K562 (cell line): ENCODE measurements around the gene TUBA3C.

Experiments used
- ARID4B ChIP-seq: sonication (generic); formaldehyde crosslinking; IDR thresholded peaks from 2 replicates; pipeline ENCODE4 v1.8.0; 2022; ENCODE audit warnings: mild to moderate bottlenecking, missing genetic modification reagents
- CTCF ChIP-seq, 3 experiments: IDR thresholded peaks in 2 of 3; conservative IDR thresholded peaks in 1 of 3; 2 replicates each; pipeline ENCODE4 v1.5.1; 2011 to 2012; ENCODE audit warnings: low read length in 3 of 3, mild to moderate bottlenecking in 3 of 3, control low read depth in 2 of 3, improper control_type of control experiment in 1 of 3, inconsistent platforms in 1 of 3, low read depth in 1 of 3, mixed read lengths in 1 of 3, moderate library complexity in 1 of 3; ENCODE audit not compliant: insufficient read depth in 2 of 3
- FUS ChIP-seq: fragments of 200-400 bp; formaldehyde crosslinking; optimal IDR thresholded peaks from 2 replicates; pipeline ENCODE3; 2017; ENCODE audit warnings: low read depth, low read length
- MLLT1 ChIP-seq, 2 experiments: fragments of 450-650 bp; IDR thresholded peaks; 2 replicates each; pipeline ENCODE4 v1.6.1; 2016
- POLR2A ChIP-seq: fragments of 450-650 bp; conservative IDR thresholded peaks from 2 replicates; pipeline ENCODE4 v1.6.1; 2016
- RAD21 ChIP-seq, 2 experiments: fragments of 250-450 bp in 1 of 2; fragments of 450-650 bp in 1 of 2; sonication (Bioruptor Pico) in 1 of 2; formaldehyde crosslinking in 1 of 2; IDR thresholded peaks in 1 of 2; conservative IDR thresholded peaks in 1 of 2; 2 replicates each; pipeline versions ENCODE4 v1.4.0 to v1.8.0; 2020 to 2022; ENCODE audit warnings: mild to moderate bottlenecking in 2 of 2, moderate library complexity in 1 of 2
- RBM14 ChIP-seq: fragments of 200-400 bp; formaldehyde crosslinking; IDR thresholded peaks from 2 replicates; pipeline ENCODE4 v1.6.1; 2018; ENCODE audit warnings: low read depth, mild to moderate bottlenecking, low read length, moderate library complexity, borderline replicate concordance; ENCODE audit not compliant: insufficient read depth
- SP1 ChIP-seq: sonication (generic); formaldehyde crosslinking; IDR thresholded peaks from 2 replicates; pipeline ENCODE4 v1.8.1; 2022; ENCODE audit warnings: mild to moderate bottlenecking, missing genetic modification reagents
- SRSF3 ChIP-seq: fragments of 200-400 bp; formaldehyde crosslinking; IDR thresholded peaks from 2 replicates; pipeline ENCODE4 v1.6.1; 2016; ENCODE audit warnings: mild to moderate bottlenecking, low read length, moderate library complexity; ENCODE audit not compliant: insufficient read depth
- ZC3H11A ChIP-seq: IDR thresholded peaks from 2 replicates; pipeline ENCODE4 v1.6.1; 2012; ENCODE audit warnings: low read depth, low read length, improper control_type of control experiment
- ZC3H4 ChIP-seq: sonication (generic); formaldehyde crosslinking; IDR thresholded peaks from 2 replicates; pipeline ENCODE4 v1.9.0; 2021; ENCODE audit warnings: missing genetic modification reagents, borderline replicate concordance
- ZNF175 ChIP-seq: fragments of 200-800 bp; sonication (Bioruptor generic); IDR thresholded peaks from 2 replicates; pipeline ENCODE4 v1.6.1; 2016; ENCODE audit warnings: low read depth, mild to moderate bottlenecking, missing genetic modification characterization, missing compliant biosample characterization

- TF ChIP-seq CTCF (IDR thresholded peaks at IDR 0.05 in 2 of 3, conservative IDR thresholded peaks at IDR 0.05 in 1 of 3; ENCODE audit: insufficient read depth in 2 of 3, low read depth in 1 of 3, low read length in 3 of 3) (no peak), ZC3H4 (CRISPR knock-in tag) (no peak), POLR2A (no peak), MLLT1 (IDR thresholded peaks at IDR 0.05) (no peak), SP1 (CRISPR knock-in tag) (no peak), FUS (no peak), RBM14 (no peak), SRSF3 (no peak), ARID4B (CRISPR knock-in tag) (no peak), ZC3H11A (no peak), ZNF175 (CRISPR knock-in tag) (no peak), RAD21 (CRISPR knock-in tag; conservative IDR thresholded peaks at IDR 0.05 in 1 of 2, IDR thresholded peaks at IDR 0.05 in 1 of 2) (no peak)
These were observed 10.1 kb downstream of the TUBA3C start for GRCh38 chr13:19171563-19171962.
